Measurements from ENCODE around the gene POLR2J.

- TF ChIP-seq, protein P1, sequence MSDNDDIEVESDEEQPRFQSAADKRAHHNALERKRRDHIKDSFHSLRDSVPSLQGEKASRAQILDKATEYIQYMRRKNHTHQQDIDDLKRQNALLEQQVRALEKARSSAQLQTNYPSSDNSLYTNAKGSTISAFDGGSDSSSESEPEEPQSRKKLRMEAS (IDR thresholded peaks at IDR 0.05; ENCODE audit: low read depth, low read length): no peak
- no peak for TF ChIP-seq POLR2A (IDR thresholded peaks at IDR 0.05; ENCODE audit: extremely low read depth, insufficient read length)
- TF ChIP-seq, protein P2, sequence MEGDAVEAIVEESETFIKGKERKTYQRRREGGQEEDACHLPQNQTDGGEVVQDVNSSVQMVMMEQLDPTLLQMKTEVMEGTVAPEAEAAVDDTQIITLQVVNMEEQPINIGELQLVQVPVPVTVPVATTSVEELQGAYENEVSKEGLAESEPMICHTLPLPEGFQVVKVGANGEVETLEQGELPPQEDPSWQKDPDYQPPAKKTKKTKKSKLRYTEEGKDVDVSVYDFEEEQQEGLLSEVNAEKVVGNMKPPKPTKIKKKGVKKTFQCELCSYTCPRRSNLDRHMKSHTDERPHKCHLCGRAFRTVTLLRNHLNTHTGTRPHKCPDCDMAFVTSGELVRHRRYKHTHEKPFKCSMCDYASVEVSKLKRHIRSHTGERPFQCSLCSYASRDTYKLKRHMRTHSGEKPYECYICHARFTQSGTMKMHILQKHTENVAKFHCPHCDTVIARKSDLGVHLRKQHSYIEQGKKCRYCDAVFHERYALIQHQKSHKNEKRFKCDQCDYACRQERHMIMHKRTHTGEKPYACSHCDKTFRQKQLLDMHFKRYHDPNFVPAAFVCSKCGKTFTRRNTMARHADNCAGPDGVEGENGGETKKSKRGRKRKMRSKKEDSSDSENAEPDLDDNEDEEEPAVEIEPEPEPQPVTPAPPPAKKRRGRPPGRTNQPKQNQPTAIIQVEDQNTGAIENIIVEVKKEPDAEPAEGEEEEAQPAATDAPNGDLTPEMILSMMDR (IDR thresholded peaks at IDR 0.05; ENCODE audit: low read depth, low read length): no peak
Observed at GRCh38 chr7:102426268-102427018, 52.3 kb downstream of the POLR2J start.

Measured in NB4 (cell line).